LNCaP clone FGC (cell line): Measurements from ENCODE around the gene CYFIP1.

Source experiments
- DNase-seq: peaks from one replicate; pipeline ENCODE4 v3.0.0-alpha.2; 2011; ENCODE audit warnings: low read depth
- H3K4me3 ChIP-seq: 2 replicates; pipeline ENCODE4 v1.5.1; 2011; ENCODE audit warnings: mild to moderate bottlenecking, low read depth, low read length, control low read depth
- CTCF ChIP-seq: IDR thresholded peaks from 2 replicates; pipeline ENCODE4 v1.5.1; 2012; ENCODE audit warnings: mild to moderate bottlenecking; ENCODE audit not compliant: control insufficient read depth, insufficient read depth; ENCODE audit errors: extremely low read depth

CYFIP1 gene

GRCh38 chr15:22885120-22885519 is 95.0 kb downstream of the CYFIP1 start:
- TF ChIP-seq CTCF: no peak
- no peak overlapping the region for H3K4me3 ChIP-seq
- DNase-seq: no peak

- no peak for DNase-seq
- H3K4me3 ChIP-seq: no peak overlapping the region
- peak; percentile 21; the same call in 1 of the 2 replicates for TF ChIP-seq CTCF
Measured at GRCh38 chr15:22884344-22884743, 95.8 kb downstream of the CYFIP1 start.

GRCh38 chr15:22883196-22883595 is 97.0 kb downstream of the CYFIP1 start:
- DNase-seq: no peak
- no peak for TF ChIP-seq CTCF
- H3K4me3 ChIP-seq: no peak overlapping the region

- no peak for TF ChIP-seq CTCF
- DNase-seq: no peak
Measured at GRCh38 chr15:22881739-22882440, 98.3 kb downstream of the CYFIP1 start.

GRCh38 chr15:22880981-22881738 is 99.0 kb downstream of the CYFIP1 start:
- no peak for TF ChIP-seq CTCF
- no peak overlapping the region for H3K4me3 ChIP-seq
- no peak for DNase-seq

More at GRCh38 chr15:22881739-22882440, 98.3 kb downstream of the CYFIP1 start:
- no peak overlapping the region for H3K4me3 ChIP-seq

- no peak overlapping the region for H3K4me3 ChIP-seq
- no peak for TF ChIP-seq CTCF
- DNase-seq: no peak
Measured at GRCh38 chr15:22880068-22880980, 99.8 kb downstream of the CYFIP1 start.
